ENCODE data around the gene MS4A8.

Gene MS4A8

DNA sequence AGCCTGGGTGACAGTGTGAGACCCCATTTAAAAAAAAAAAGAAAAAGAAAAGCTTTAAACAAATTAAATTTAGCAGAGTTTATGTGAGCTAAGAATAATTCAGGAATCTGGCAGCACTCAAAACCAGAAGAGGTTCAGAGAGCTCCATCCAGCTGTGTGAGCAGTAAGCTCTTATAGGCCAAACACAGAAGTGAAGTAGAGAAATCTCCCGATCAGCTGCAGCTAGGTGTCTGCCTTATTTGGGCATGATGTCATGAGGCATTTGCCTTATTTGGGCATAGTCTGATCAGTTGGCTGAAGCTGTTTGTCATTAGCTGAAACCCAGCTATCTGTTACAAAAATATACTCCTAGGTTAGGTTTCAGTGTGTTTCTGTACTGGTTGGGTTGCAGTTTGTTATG, 65.5 kb downstream of the MS4A8 start:
- FAIRE-seq, result no peak

- no peak for FAIRE-seq
Measured at GRCh38 chr11:60765355-60765754, 65.9 kb downstream of the MS4A8 start.
